ENCODE data around the gene CACNG7.

CACNG7 gene

GRCh38 chr19:53957448-53958167, 48.5 kb downstream of the CACNG7 start:
- H3K9me3 ChIP-seq (ENCODE audit: severe bottlenecking) = peaks cover 3% of the 10 kb centered on the region
- no peak overlapping the region for H3K27ac ChIP-seq
- no peak for TF ChIP-seq CTCF (IDR thresholded peaks at IDR 0.05; ENCODE audit: low read depth, low read length)
- no peak for DNase-seq
- H3K4me3 ChIP-seq (ENCODE audit: low read depth, low read length) = no peak overlapping the region
- no peaks in the 10 kb centered on the region for H3K36me3 ChIP-seq
- H3K27me3 ChIP-seq (ENCODE audit: insufficient read depth, low read depth, severe bottlenecking) = peaks cover 74% of the 10 kb centered on the region

GRCh38 chr19:53958168-53958571, 49.1 kb downstream of the CACNG7 start:
- Histone ChIP-seq H3K36me3 (no peaks in the 10 kb centered on the region), H3K27me3 (ENCODE audit: insufficient read depth, low read depth, severe bottlenecking) (peaks cover 71% of the 10 kb centered on the region), H3K27ac (no peak overlapping the region), H3K4me3 (ENCODE audit: low read depth, low read length) (no peak overlapping the region), H3K9me3 (ENCODE audit: severe bottlenecking) (peaks cover 3% of the 10 kb centered on the region)
- TF ChIP-seq CTCF (IDR thresholded peaks at IDR 0.05; ENCODE audit: low read depth, low read length) = no peak
- no peak for DNase-seq

- H3K27me3 ChIP-seq (ENCODE audit: insufficient read depth, low read depth, severe bottlenecking) = peaks cover 74% of the 10 kb centered on the region
- H3K4me3 ChIP-seq (ENCODE audit: low read depth, low read length) = no peak overlapping the region
- no peaks in the 10 kb centered on the region for H3K36me3 ChIP-seq
- H3K9me3 ChIP-seq (ENCODE audit: severe bottlenecking) = peaks cover 3% of the 10 kb centered on the region
- H3K27ac ChIP-seq = no peak overlapping the region
- no peak for TF ChIP-seq CTCF (IDR thresholded peaks at IDR 0.05; ENCODE audit: low read depth, low read length)
- DNase-seq = no peak
These were observed 50.0 kb downstream of the CACNG7 start for GRCh38 chr19:53958823-53959757.

GRCh38 chr19:53960187-53960586, 51.1 kb downstream of the CACNG7 start:
- no peak for DNase-seq
- no peak for TF ChIP-seq CTCF (IDR thresholded peaks at IDR 0.05; ENCODE audit: low read depth, low read length)
- H3K4me3 ChIP-seq (ENCODE audit: low read depth, low read length) = no peak overlapping the region
- no peak overlapping the region for H3K27ac ChIP-seq
- H3K36me3 ChIP-seq = no peaks in the 10 kb centered on the region
- H3K27me3 ChIP-seq (ENCODE audit: insufficient read depth, low read depth, severe bottlenecking) = peaks cover 78% of the 10 kb centered on the region
- peaks cover 3% of the 10 kb centered on the region for H3K9me3 ChIP-seq (ENCODE audit: severe bottlenecking)

- peaks cover 80% of the 10 kb centered on the region for H3K27me3 ChIP-seq (ENCODE audit: insufficient read depth, low read depth, severe bottlenecking)
- H3K27ac ChIP-seq = no peak overlapping the region
These were observed 51.8 kb downstream of the CACNG7 start for GRCh38 chr19:53960886-53961285.

More at GRCh38 chr19:53960886-53961285, 51.8 kb downstream of the CACNG7 start:
- Histone ChIP-seq H3K36me3 (no peaks in the 10 kb centered on the region), H3K4me3 (ENCODE audit: low read depth, low read length) (no peak overlapping the region), H3K9me3 (ENCODE audit: severe bottlenecking) (peaks cover 3% of the 10 kb centered on the region)
- no peak for DNase-seq
- TF ChIP-seq CTCF (IDR thresholded peaks at IDR 0.05; ENCODE audit: low read depth, low read length) = no peak

All from WERI-Rb-1 (cell line).